ENCODE measurements around the gene STRIT1. TPM values are rescaled to one million over a fixed set of nuclear protein-coding genes. Genes with fewer than 3 reads are reported as not detected.

The STRIT1 gene
- total RNA-seq, result not detected in 2 replicates

DNA sequence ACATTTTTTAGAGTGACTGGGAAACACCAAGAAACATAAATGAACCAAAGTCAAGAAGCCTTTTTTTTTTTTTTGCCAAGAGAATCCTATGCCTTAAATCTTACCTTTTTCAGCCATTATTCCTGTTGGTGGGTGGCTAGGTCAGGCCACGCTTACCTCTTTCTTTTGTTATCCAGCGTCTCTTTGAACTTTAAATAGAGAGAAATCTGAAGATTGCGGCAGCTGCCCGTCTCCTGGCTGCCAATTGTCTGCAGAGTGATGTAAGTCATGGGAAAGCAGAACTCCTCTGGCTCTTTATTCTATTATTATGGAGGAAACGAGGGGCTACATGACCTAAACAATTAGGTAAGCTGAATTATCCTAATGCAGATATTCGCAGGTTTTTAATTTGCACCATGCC, at the start of gene STRIT1:
Gene STRIT1, minus strand, starts transcription at position 168 of the 400 bp plus-strand sequence.

Other genes with a start within 250 kb of the STRIT1 start
- gene MME, start 213.4 kb downstream of the STRIT1 start, total RNA-seq, result 16.1 and 168 TPM in 2 replicates